HepG2 (cell line): Measurements from ENCODE around the gene NDUFS6. TPM values are rescaled to one million over a fixed set of nuclear protein-coding genes. Genes with fewer than 3 reads are reported as not detected.

Experiments used
- ATAC-seq: fragments of 200-7000 bp; cut with Tn5 transposase; 3 replicates; pipeline ENCODE4 v1.9.1; 2020; ENCODE audit warnings: mild to moderate bottlenecking, moderate library complexity
- BruUV-seq: library from RNA; stranded (reverse); fragments of 400-500 nt; replicated peaks from 2 replicates; lab custom pipeline; 2021; lab: Mats Ljungman, UMichigan
- CTCF ChIA-PET: fragments of 300-600 bp; formaldehyde crosslinking; extraction: SDS; loops from one replicate; lab custom pipeline; 2021; ENCODE audit warnings: low total read pairs, inconsistent platforms, low intra/inter-chr PET ratio; lab: Yijun Ruan, JAX
- POLR2A ChIA-PET: fragments of 350-600 bp; sonication (Branson Sonifier 250); formaldehyde crosslinking; loops from one replicate; lab custom pipeline; 2020; ENCODE audit warnings: antibody characterized with exemption, inconsistent platforms; lab: Yijun Ruan, JAX
- DNase-seq: peaks from one replicate; pipeline ENCODE4 v3.0.0-alpha.2; 2015; ENCODE audit warnings: low spot score
- FAIRE-seq: peaks from 3 replicates; lab custom pipeline; 2011; peaks lifted over from hg19 to GRCh38; lab: Jason Lieb, UNC
- H2AFZ ChIP-seq: one replicate; pipeline ENCODE4 v1.6.1; 2011; ENCODE audit warnings: low read length, inconsistent platforms
- H3K27ac ChIP-seq: fragments of 300-600 bp; 3 replicates; pipeline ENCODE4 v1.8.0; 2011; ENCODE audit warnings: mixed run types, mild to moderate bottlenecking, mixed read lengths, low read length, inconsistent platforms; ENCODE audit not compliant: insufficient read depth; ENCODE audit errors: extremely low read length
- H3K27me3 ChIP-seq, 2 experiments: fragments of 200-600 bp in 1 of 2; 2 replicates in 1 of 2; 3 replicates in 1 of 2; pipeline versions ENCODE4 v1.6.0 to v1.8.0; 2011; ENCODE audit warnings: low read length in 2 of 2, mild to moderate bottlenecking in 2 of 2, moderate library complexity in 2 of 2, inconsistent platforms in 1 of 2; ENCODE audit not compliant: insufficient read depth in 2 of 2, control insufficient read depth in 1 of 2
- H3K36me3 ChIP-seq, 2 experiments: fragments of 200-600 bp in 1 of 2; replicated peaks in 1 of 2; 2 replicates in 1 of 2; 3 replicates in 1 of 2; pipeline versions ENCODE4 v1.5.1 to v1.8.0; 2011; ENCODE audit warnings: low read length in 2 of 2, inconsistent platforms in 1 of 2; ENCODE audit not compliant: insufficient read depth in 2 of 2, control insufficient read depth in 1 of 2
- H3K4me1 ChIP-seq: 2 replicates; pipeline ENCODE4 v1.5.1; 2012; ENCODE audit warnings: low read length, inconsistent platforms; ENCODE audit not compliant: insufficient read depth
- H3K4me2 ChIP-seq: 2 replicates; pipeline ENCODE4 v1.6.0; 2011; ENCODE audit warnings: low read depth, low read length, inconsistent platforms
- H3K4me3 ChIP-seq, 3 experiments: fragments of 200-600 bp in 1 of 3; sonication (generic), shearing (Covaris generic) in 1 of 3; replicated peaks in 1 of 3; 2 replicates each; pipeline ENCODE4 v1.5.1; 2011 to 2016; ENCODE audit warnings: low read length in 3 of 3, inconsistent platforms in 2 of 3, low read depth in 2 of 3, mild to moderate bottlenecking in 2 of 3, control low read depth in 1 of 3, mixed read lengths in 1 of 3; ENCODE audit not compliant: insufficient read depth in 1 of 3
- H3K79me2 ChIP-seq: one replicate; pipeline ENCODE4 v1.6.1; 2011; ENCODE audit warnings: low read length, inconsistent platforms; ENCODE audit not compliant: insufficient read depth
- H3K9ac ChIP-seq: 2 replicates; pipeline ENCODE4 v1.6.0; 2011; ENCODE audit warnings: mild to moderate bottlenecking, low read depth, low read length, inconsistent platforms; ENCODE audit not compliant: insufficient read depth
- H3K9me3 ChIP-seq: 2 replicates; pipeline ENCODE4 v1.5.1; 2012; ENCODE audit warnings: mild to moderate bottlenecking, low read length
- H4K20me1 ChIP-seq: 2 replicates; pipeline ENCODE4 v1.6.0; 2011; ENCODE audit warnings: inconsistent platforms, mild to moderate bottlenecking, low read length, moderate library complexity; ENCODE audit not compliant: insufficient read depth
- ATF6 ChIP-seq: sonication (generic); formaldehyde crosslinking; conservative IDR thresholded peaks from 2 replicates; pipeline ENCODE4 v1.4.0; 2020; ENCODE audit warnings: missing genetic modification reagents
- GABPA ChIP-seq, 2 experiments: IDR thresholded peaks; 2 replicates each; pipeline ENCODE4 v1.6.1; 2011 to 2016; ENCODE audit warnings: low read depth in 2 of 2, low read length in 1 of 2, missing biosample characterization in 1 of 2, missing genetic modification characterization in 1 of 2
- MEIS1 ChIP-seq: sonication (generic); formaldehyde crosslinking; IDR thresholded peaks from 2 replicates; pipeline ENCODE4 v1.9.0; 2021; ENCODE audit warnings: mild to moderate bottlenecking, missing genetic modification reagents, moderate library complexity, borderline replicate concordance
- NCOA5 ChIP-seq: sonication (generic); formaldehyde crosslinking; IDR thresholded peaks from 2 replicates; pipeline ENCODE4 v1.4.0; 2020; ENCODE audit warnings: missing genetic modification reagents
- PCBP1 ChIP-seq: fragments of 200-400 bp; formaldehyde crosslinking; IDR thresholded peaks from 2 replicates; pipeline ENCODE4 v1.6.1; 2017; ENCODE audit warnings: mild to moderate bottlenecking, low read depth, low read length, borderline replicate concordance
- PHF20 ChIP-seq: sonication (generic); formaldehyde crosslinking; IDR thresholded peaks from 2 replicates; pipeline ENCODE4 v1.5.0; 2020; ENCODE audit warnings: mild to moderate bottlenecking, missing genetic modification reagents
- SMARCE1 ChIP-seq: fragments of 450-650 bp; IDR thresholded peaks from 2 replicates; pipeline ENCODE4 v1.6.1; 2017; ENCODE audit warnings: borderline replicate concordance
- SRF ChIP-seq: IDR thresholded peaks from 2 replicates; pipeline ENCODE4 v1.6.1; 2011; ENCODE audit warnings: mild to moderate bottlenecking, low read depth, low read length, moderate library complexity
- ZBTB38 ChIP-seq: sonication (generic); formaldehyde crosslinking; IDR thresholded peaks from 2 replicates; pipeline ENCODE4 v1.5.1; 2020; ENCODE audit warnings: mild to moderate bottlenecking, missing genetic modification reagents
- ZNF317 ChIP-seq: sonication (generic); formaldehyde crosslinking; IDR thresholded peaks from 2 replicates; pipeline ENCODE4 v1.5.0; 2020; ENCODE audit warnings: mild to moderate bottlenecking, missing genetic modification reagents
- ZNF556 ChIP-seq: sonication (generic); formaldehyde crosslinking; IDR thresholded peaks from 2 replicates; pipeline ENCODE4 v1.4.0; 2020; ENCODE audit warnings: mild to moderate bottlenecking, missing genetic modification reagents, borderline replicate concordance
- ZNF672 ChIP-seq: sonication (generic); formaldehyde crosslinking; IDR thresholded peaks from 2 replicates; pipeline ENCODE4 v1.8.1; 2022; ENCODE audit warnings: missing genetic modification reagents
- ZNF709 ChIP-seq: sonication (generic); formaldehyde crosslinking; IDR thresholded peaks from 2 replicates; pipeline ENCODE4 v1.5.0; 2020; ENCODE audit warnings: mild to moderate bottlenecking, missing genetic modification reagents
- ZNF773 ChIP-seq: sonication (generic); formaldehyde crosslinking; IDR thresholded peaks from 2 replicates; pipeline ENCODE4 v1.4.0; 2020; ENCODE audit warnings: missing genetic modification reagents, borderline replicate concordance
- ZNF792 ChIP-seq: IDR thresholded peaks from 2 replicates; pipeline ENCODE4 v1.6.1; 2016
- ZSCAN12 ChIP-seq: sonication (generic); formaldehyde crosslinking; IDR thresholded peaks from 2 replicates; pipeline ENCODE4 v1.9.0; 2021; ENCODE audit warnings: mild to moderate bottlenecking, missing genetic modification reagents
- WGBS: methylation state at CpG from one replicate; pipeline ENCODE4 v1.1.6; 2017; ENCODE audit warnings: low lambda C conversion rate; 5-methylcytosine and 5-hydroxymethylcytosine counted together
- in situ Hi-C: cut with HindIII; loops from 2 replicates; pipeline ENCODE4 v1.10.0; 2017; ENCODE audit warnings: low pct_unique_long_range_greater_than_20kb; ENCODE audit not compliant: extremely low pct_ligation_motif_present
- intact Hi-C: fragments of 100-400 bp; cut with micrococcal nuclease; formaldehyde crosslinking; loops from one replicate; pipeline ENCODE4 v1.10.0; 2022; ENCODE audit not compliant: unreplicated experiment
- polyA plus RNA-seq, 8 experiments: library from polyadenylated mRNA; depleted of rRNA in 3 of 8; stranded (reverse) in 7 of 8; unstranded in 1 of 8; fragments of >200 nt; fragmentation: Illumina TruSeq in 4 of 8; extraction: Trizol in 4 of 8; gene quantifications; 2 replicates each; pipeline versions ENCODE4 v1.2.1 to v1.2.3, GENCODE V29; 2011 to 2016; ENCODE audit warnings: low read depth in 4 of 8, missing spikeins in 1 of 8, mixed read lengths in 1 of 8; ENCODE audit not compliant: insufficient read depth in 1 of 8
- total RNA-seq, 5 experiments: library from RNA; depleted of rRNA; stranded (reverse); fragments of >200 nt; fragmentation: Illumina TruSeq; extraction: Trizol; gene quantifications; 2 replicates each; pipeline ENCODE4 v1.2.3, GENCODE V29; 2016; ENCODE audit warnings: low read depth in 1 of 5
- TF ChIP-seq, protein P1 (sequence below): sonication (generic); formaldehyde crosslinking; IDR thresholded peaks from 2 replicates; pipeline ENCODE4 v1.4.0; 2020; ENCODE audit warnings: mild to moderate bottlenecking, missing genetic modification reagents
- TF ChIP-seq, protein P2 (sequence below): IDR thresholded peaks from 2 replicates; pipeline ENCODE4 v1.6.1; 2016; ENCODE audit warnings: missing compliant biosample characterization, missing genetic modification reagents, borderline replicate concordance

NDUFS6 gene
- total and polyA plus RNA-seq, 2 of the 13 experiments (the other 11 are each of a cell fraction or from before 2014, with no cell fraction given), result 23.7 to 50.4 TPM

DNA sequence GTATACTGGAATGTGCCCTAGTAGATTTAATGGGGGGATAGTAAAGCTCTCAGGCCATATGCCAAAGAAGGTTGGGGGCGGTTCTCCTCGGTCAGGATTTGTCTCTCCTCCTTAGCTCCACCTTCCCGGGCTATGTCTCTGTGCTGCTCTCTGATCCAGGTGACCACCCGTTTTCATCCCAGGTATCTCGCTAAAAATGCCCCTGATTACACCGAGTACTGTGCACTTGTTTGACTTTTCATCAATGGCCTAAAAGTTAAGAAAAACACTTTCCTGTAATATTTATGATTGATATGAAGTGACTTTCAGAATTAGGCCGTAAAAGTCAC, 724 bp downstream of the NDUFS6 start:
- ChIA-PET POLR2A (no interaction called here), CTCF (no interaction called here)
- Histone ChIP-seq H3K9me3 (no peaks in the 10 kb centered on the region), H3K9ac (peak overlapping the region; percentile 87), H3K79me2 (peaks cover 51% of the 10 kb centered on the region), H4K20me1 (no peaks in the 10 kb centered on the region; the same call in 1 of the 2 replicates), H3K4me2 (peak overlapping the region; percentile 94), H3K4me1 (peaks cover 35% of the 10 kb centered on the region), H2AFZ (no peak overlapping the region), H3K27me3 (no peaks in the 10 kb centered on the region; a peak in 1 of 5 replicates), H3K36me3 (peaks cover 9 to 56% of the 10 kb centered on the region in 2 experiments), H3K27ac (peak overlapping the region; percentile 83), H3K4me3 (peak overlapping the region; percentile 72 to 99 (median 97))
- peak; percentile 24 for DNase-seq
- in situ Hi-C loops, result no loop called here
- TF ChIP-seq ZNF773 (no peak), ZNF556 (CRISPR knock-in tag) (no peak), SRF (no peak), ATF6 (no peak), PCBP1 (no peak), SMARCE1 (no peak), ZNF672 (CRISPR knock-in tag) (no peak), NCOA5 (CRISPR knock-in tag) (no peak), ZNF792 (CRISPR knock-in tag) (no peak), PHF20 (CRISPR knock-in tag) (no peak), ZNF709 (CRISPR knock-in tag) (no peak), ZNF317 (CRISPR knock-in tag) (no peak), ZSCAN12 (CRISPR knock-in tag) (no peak), GABPA (IDR thresholded peaks at IDR 0.05; ENCODE audit: low read depth, low read length) (no peak), GABPA (CRISPR knock-in tag; IDR thresholded peaks at IDR 0.05; ENCODE audit: low read depth) (no peak), MEIS1 (CRISPR knock-in tag) (no peak), ZBTB38 (CRISPR knock-in tag) (no peak)
- TF ChIP-seq, protein P1, sequence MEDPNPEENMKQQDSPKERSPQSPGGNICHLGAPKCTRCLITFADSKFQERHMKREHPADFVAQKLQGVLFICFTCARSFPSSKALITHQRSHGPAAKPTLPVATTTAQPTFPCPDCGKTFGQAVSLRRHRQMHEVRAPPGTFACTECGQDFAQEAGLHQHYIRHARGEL (CRISPR knock-in tag), result no peak
- TF ChIP-seq, protein P2, sequence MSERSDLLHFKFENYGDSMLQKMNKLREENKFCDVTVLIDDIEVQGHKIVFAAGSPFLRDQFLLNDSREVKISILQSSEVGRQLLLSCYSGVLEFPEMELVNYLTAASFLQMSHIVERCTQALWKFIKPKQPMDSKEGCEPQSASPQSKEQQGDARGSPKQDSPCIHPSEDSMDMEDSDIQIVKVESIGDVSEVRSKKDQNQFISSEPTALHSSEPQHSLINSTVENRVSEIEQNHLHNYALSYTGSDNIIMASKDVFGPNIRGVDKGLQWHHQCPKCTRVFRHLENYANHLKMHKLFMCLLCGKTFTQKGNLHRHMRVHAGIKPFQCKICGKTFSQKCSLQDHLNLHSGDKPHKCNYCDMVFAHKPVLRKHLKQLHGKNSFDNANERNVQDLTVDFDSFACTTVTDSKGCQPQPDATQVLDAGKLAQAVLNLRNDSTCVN (CRISPR knock-in tag), result no peak
- 8% methylated on average over 7 of the region's 7 CpGs for WGBS
- intact Hi-C loops, result no loop called here
- no peak for ATAC-seq
- FAIRE-seq, result peak; percentile 60
- BruUV-seq, result no TSS peak
